CD4-positive, alpha-beta T cell (primary cell): ENCODE measurements around the gene PCDHGB4. TPM values are rescaled to one million over a fixed set of nuclear protein-coding genes. Genes with fewer than 3 reads are reported as not detected.

ENCODE experiments used
- ATAC-seq: fragments of 200-7000 bp; cut with Tn5 transposase; one replicate; pipeline ENCODE4 v1.10.0; 2022; ENCODE audit warnings: mild to moderate bottlenecking; ENCODE audit not compliant: poor library complexity
- CTCF ChIA-PET: fragments of 350-600 bp; sonication (Branson Sonifier 250); formaldehyde crosslinking; loops from one replicate; lab custom pipeline; 2021; ENCODE audit warnings: antibody characterized with exemption, inconsistent platforms; lab: Charles Lee
- POLR2A ChIA-PET: fragments of 350-600 bp; sonication (Branson Sonifier 250); formaldehyde crosslinking; loops from one replicate; lab custom pipeline; 2021; ENCODE audit warnings: antibody characterized with exemption, inconsistent platforms; lab: Charles Lee
- DNase-seq, 14 experiments: peaks; one replicate each; pipeline ENCODE4 v3.0.0-alpha.2; 2013 to 2020; ENCODE audit warnings: mixed read lengths in 2 of 14
- H3K27ac ChIP-seq, 2 donors: one replicate each; pipeline versions ENCODE4 v1.5.1 to v1.7.0; 2013; ENCODE audit warnings: low read length in 2 of 2, low read depth in 1 of 2, mild to moderate bottlenecking in 1 of 2
- H3K27me3 ChIP-seq, 2 experiments: 1 replicate in 1 of 2; 2 replicates in 1 of 2; pipeline versions ENCODE4 v1.6.1 to v1.7.0; 2013; ENCODE audit warnings: low read length in 2 of 2, control low read depth in 1 of 2, mild to moderate bottlenecking in 1 of 2, moderate library complexity in 1 of 2; ENCODE audit not compliant: insufficient read depth in 2 of 2, control insufficient read depth in 1 of 2
- H3K36me3 ChIP-seq: one replicate; pipeline ENCODE4 v1.6.1; 2013; ENCODE audit warnings: low read length, control low read depth; ENCODE audit not compliant: insufficient read depth
- H3K4me1 ChIP-seq: one replicate; pipeline ENCODE4 v1.6.1; 2013; ENCODE audit warnings: low read length, control low read depth; ENCODE audit not compliant: insufficient read depth
- H3K4me3 ChIP-seq: one replicate; pipeline ENCODE4 v1.5.1; 2013; ENCODE audit warnings: mild to moderate bottlenecking, low read length, moderate library complexity
- H3K9me3 ChIP-seq, 2 experiments: 1 replicate in 1 of 2; 2 replicates in 1 of 2; pipeline versions ENCODE4 v1.6.1 to v1.7.0; 2013; ENCODE audit warnings: low read length in 2 of 2, mild to moderate bottlenecking in 2 of 2, control low read depth in 1 of 2, moderate library complexity in 1 of 2; ENCODE audit not compliant: control insufficient read depth in 1 of 2, insufficient read depth in 1 of 2
- H3K27ac Mint-ChIP-seq: one replicate; pipeline ENCODE4 v1.8.0; 2020; ENCODE audit warnings: mixed read lengths
- H3K27me3 Mint-ChIP-seq: one replicate; pipeline ENCODE4 v1.8.0; 2021; ENCODE audit warnings: mixed read lengths
- H3K36me3 Mint-ChIP-seq: one replicate; pipeline ENCODE4 v1.8.0; 2021; ENCODE audit warnings: low read depth, mixed read lengths
- H3K4me1 Mint-ChIP-seq: one replicate; pipeline ENCODE4 v1.8.0; 2021; ENCODE audit warnings: low read depth, mixed read lengths
- H3K4me3 Mint-ChIP-seq: one replicate; pipeline ENCODE4 v1.8.0; 2020; ENCODE audit warnings: mild to moderate bottlenecking, mixed read lengths
- H3K9me3 Mint-ChIP-seq: one replicate; pipeline ENCODE4 v1.8.0; 2020; ENCODE audit warnings: mixed read lengths
- CTCF ChIP-seq: fragments of 200-600 bp; IDR thresholded peaks from one replicate; pipeline ENCODE4 v1.8.0; 2022; ENCODE audit warnings: antibody characterized with exemption, mild to moderate bottlenecking
- intact Hi-C, 2 experiments: fragments of 100-400 bp; cut with DNase I in 1 of 2; cut with micrococcal nuclease in 1 of 2; formaldehyde crosslinking; loops; one replicate each; pipeline versions ENCODE4 v1.15.1 to v1.9.0; 2023 to 2025; cut with DNase I, micrococcal nuclease
- total RNA-seq, 174 experiments: library from RNA in 2 of 174; stranded (reverse) in 2 of 174; gene quantifications; one replicate each; pipeline ENCODE4 v1.2.3 and lab custom pipeline; 2021 to 2026

The PCDHGB4 gene
- total RNA-seq, 2 experiments from 2014 or later = not detected

GRCh38 chr5:141398608-141399007 is 11.1 kb downstream of the PCDHGB4 start:
- Mint-ChIP-seq H3K9me3 (peaks cover 7% of the 10 kb centered on the region), H3K27ac (no peak overlapping the region), H3K36me3 (peaks cover 26% of the 10 kb centered on the region), H3K4me1 (peaks cover 3% of the 10 kb centered on the region), H3K4me3 (no peak overlapping the region), H3K27me3 (peaks cover 80% of the 10 kb centered on the region)
- POLR2A ChIA-PET = no interaction called here
- TF ChIP-seq CTCF = no peak
- intact Hi-C loops = no loop called here
- peaks cover 55 to 80% of the 10 kb centered on the region in 2 experiments for H3K27me3 ChIP-seq
- no peak overlapping the region for H3K4me3 ChIP-seq
- no peaks in the 10 kb centered on the region for H3K4me1 ChIP-seq
- CTCF ChIA-PET = interaction anchor here (1.9 to 3.0 kb wide), 2 partner anchors 114 to 159 kb away, joined by 10 to 11 read pairs; no protein-coding TSS in a partner anchor
- H3K36me3 ChIP-seq = no peaks in the 10 kb centered on the region
- no peak overlapping the region for H3K27ac ChIP-seq
- H3K9me3 ChIP-seq = peaks cover 32 to 56% of the 10 kb centered on the region in 2 experiments
- no peak for DNase-seq
- no peak for ATAC-seq

- H3K4me3 ChIP-seq = no peak overlapping the region
- Mint-ChIP-seq H3K27me3 (peaks cover 82% of the 10 kb centered on the region), H3K9me3 (peaks cover 8% of the 10 kb centered on the region), H3K4me1 (peaks cover 3% of the 10 kb centered on the region), H3K27ac (no peak overlapping the region), H3K36me3 (peaks cover 35% of the 10 kb centered on the region), H3K4me3 (no peak overlapping the region)
- no peak for TF ChIP-seq CTCF
- no peak overlapping the region for H3K27ac ChIP-seq
- peaks cover 55 to 82% of the 10 kb centered on the region in 2 experiments for H3K27me3 ChIP-seq
- no peak for DNase-seq
- CTCF ChIA-PET = no interaction called here
- POLR2A ChIA-PET = no interaction called here
- no peak for ATAC-seq
- H3K36me3 ChIP-seq = no peaks in the 10 kb centered on the region
- H3K9me3 ChIP-seq = peaks cover 30 to 52% of the 10 kb centered on the region in 2 experiments
- H3K4me1 ChIP-seq = no peaks in the 10 kb centered on the region
- intact Hi-C loops = no loop called here
Observed at GRCh38 chr5:141399555-141400258, 12.2 kb downstream of the PCDHGB4 start.

GRCh38 chr5:141402553-141403243 is 15.2 kb downstream of the PCDHGB4 start, which contains the start of gene PCDHGA9:
TSS of gene PCDHGA9 (plus strand) at chr5:141402778. CDS start at chr5:141402953, 175 bp downstream.
- POLR2A ChIA-PET = no interaction called here
- CTCF ChIA-PET = no interaction called here
- H3K27me3 ChIP-seq = peaks cover 51 to 82% of the 10 kb centered on the region in 2 experiments
- H3K4me1 Mint-ChIP-seq = peaks cover 3% of the 10 kb centered on the region
- H3K4me3 Mint-ChIP-seq = peak within 1 kb of the TSS; percentile 77
- no peak for TF ChIP-seq CTCF
- intact Hi-C loops = no loop called here
- H3K27ac ChIP-seq = no peak within 1 kb of the TSS
- H3K9me3 ChIP-seq = peaks cover 44 to 50% of the 10 kb centered on the region in 2 experiments
- no peak within 1 kb of the TSS for H3K27ac Mint-ChIP-seq
- peaks cover 5% of the 10 kb centered on the region for H3K9me3 Mint-ChIP-seq
- peaks cover 77% of the 10 kb centered on the region for H3K27me3 Mint-ChIP-seq
- peak in 2 of 14 experiments; percentile 26 for DNase-seq
- no peaks in the 10 kb centered on the region for H3K4me1 ChIP-seq
- H3K36me3 Mint-ChIP-seq = peaks cover 29% of the 10 kb centered on the region
- ATAC-seq = no peak
- H3K36me3 ChIP-seq = no peaks in the 10 kb centered on the region
- no peak within 1 kb of the TSS for H3K4me3 ChIP-seq
